Subcutaneous adipose tissue (tissue), 4 donors: ENCODE data around the gene STARD7. TPM values are rescaled to one million over a fixed set of nuclear protein-coding genes. Genes with fewer than 3 reads are reported as not detected.

ENCODE experiments used
- total RNA-seq, 4 donors: library from RNA; depleted of rRNA; stranded (reverse); fragments of >200 nt; gene quantifications; one replicate each; pipeline ENCODE4 v1.1.0, GENCODE V29; 2016
- TF ChIP-seq, protein P1 (sequence below): fragments of 450-650 bp; IDR thresholded peaks from one replicate; pipeline ENCODE4 v1.5.1; 2016; ENCODE audit warnings: low read depth, mild to moderate bottlenecking, control low read depth, antibody characterized with exemption, moderate library complexity

STARD7 gene
- total RNA-seq, 4 donors from 2014 or later = 96.7 to 184 (median 127) TPM

DNA sequence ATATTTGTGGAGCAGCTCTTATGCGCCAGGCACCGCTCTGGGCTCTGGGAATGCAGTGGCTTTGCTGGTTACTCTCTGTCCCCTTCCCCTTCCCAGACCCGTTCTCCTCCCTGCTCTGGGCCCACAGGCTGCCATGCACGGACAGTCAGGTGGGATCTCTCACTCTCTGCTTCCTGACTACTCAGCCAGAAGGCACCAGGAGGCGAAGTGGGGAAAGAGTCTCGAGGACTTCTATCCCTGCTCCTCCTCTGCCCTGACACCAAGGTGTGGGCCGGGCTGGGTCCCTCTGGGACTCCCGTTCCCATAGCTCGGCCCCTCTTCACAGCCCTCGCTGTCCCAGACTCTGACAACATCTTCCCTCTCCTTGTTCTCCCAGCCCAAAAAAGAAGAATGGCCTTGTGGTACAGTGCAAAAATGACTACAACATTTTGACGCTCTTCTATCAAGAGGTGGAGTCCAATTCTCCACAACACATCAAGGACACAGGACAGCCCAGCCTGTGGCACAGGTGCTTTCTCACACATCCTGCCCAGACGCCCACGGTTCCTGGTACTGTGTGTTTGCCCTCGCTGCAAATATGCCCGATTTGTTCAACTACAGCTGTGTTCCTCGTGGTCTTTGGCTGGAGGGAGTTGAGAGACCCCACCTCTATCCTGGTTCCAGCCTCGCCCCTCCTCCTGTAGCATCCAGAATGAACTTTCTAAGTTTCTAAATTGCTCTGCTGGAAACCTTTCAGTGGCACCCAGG lies 49.4 kb downstream of the STARD7 start:
- TF ChIP-seq, protein P1, sequence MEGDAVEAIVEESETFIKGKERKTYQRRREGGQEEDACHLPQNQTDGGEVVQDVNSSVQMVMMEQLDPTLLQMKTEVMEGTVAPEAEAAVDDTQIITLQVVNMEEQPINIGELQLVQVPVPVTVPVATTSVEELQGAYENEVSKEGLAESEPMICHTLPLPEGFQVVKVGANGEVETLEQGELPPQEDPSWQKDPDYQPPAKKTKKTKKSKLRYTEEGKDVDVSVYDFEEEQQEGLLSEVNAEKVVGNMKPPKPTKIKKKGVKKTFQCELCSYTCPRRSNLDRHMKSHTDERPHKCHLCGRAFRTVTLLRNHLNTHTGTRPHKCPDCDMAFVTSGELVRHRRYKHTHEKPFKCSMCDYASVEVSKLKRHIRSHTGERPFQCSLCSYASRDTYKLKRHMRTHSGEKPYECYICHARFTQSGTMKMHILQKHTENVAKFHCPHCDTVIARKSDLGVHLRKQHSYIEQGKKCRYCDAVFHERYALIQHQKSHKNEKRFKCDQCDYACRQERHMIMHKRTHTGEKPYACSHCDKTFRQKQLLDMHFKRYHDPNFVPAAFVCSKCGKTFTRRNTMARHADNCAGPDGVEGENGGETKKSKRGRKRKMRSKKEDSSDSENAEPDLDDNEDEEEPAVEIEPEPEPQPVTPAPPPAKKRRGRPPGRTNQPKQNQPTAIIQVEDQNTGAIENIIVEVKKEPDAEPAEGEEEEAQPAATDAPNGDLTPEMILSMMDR = no peak

DNA sequence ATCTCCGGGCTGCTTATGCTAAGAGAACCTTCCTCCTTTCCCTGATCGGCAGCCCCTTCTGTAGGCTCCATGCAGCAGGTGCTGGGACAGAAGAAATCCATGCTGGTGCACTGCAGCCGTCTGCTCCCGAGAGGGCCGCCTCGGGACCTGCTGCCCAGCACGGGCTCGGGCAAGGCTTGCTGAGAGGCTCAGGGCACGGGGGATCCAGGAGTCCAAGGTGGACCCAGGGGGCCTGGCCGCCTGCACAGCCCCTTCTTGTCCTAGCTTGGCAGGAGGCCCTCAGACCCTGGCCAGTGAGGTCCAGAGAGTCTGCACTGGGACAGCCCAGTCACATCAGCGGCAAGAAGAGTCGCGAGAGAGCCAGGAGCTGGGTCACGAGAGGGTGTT lies 50.1 kb downstream of the STARD7 start:
- TF ChIP-seq, protein P1 = no peak

DNA sequence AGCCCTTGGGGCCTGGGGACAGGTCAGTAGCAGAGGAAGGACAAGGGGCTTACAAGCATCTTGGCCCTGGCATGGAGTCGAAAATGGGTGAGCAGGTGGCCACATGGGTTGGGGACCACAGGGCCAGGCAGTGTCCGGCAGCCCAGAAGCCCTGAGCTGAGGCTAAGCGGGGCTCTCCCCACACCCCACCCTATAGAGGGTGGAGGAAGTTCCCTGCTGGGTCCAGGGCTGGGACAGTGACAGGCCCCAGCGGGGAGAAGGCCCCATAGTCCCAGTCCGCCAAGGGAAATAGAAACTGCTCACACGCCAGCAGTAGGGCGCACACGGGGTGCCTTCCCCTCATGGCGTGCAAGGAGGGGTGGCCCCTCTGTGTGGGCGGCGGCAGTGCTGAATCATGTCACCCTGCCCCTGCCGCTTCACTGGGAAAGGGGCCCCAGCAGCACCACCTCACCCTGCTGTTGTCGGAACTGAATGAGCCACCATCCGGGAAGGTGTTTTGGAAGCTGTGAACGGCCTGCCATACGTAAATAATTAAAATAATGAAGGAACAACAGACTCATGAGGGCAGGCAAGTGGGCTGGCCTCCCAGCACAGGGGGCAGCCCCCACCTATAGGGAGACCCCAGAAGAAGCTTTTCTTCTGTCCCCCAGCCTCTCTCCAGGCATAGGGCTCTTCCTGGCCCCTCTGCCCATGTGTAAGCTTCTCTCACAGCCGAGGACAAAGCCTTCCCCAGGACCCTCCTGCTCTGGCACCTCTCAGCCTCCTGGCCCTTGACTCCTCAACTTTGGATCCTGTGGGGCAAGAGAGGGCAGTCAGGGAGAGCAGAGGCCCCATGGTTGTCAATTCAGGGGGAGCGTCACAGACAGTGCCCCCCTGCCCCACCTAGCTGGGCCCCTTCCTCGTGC lies 50.7 kb downstream of the STARD7 start:
- TF ChIP-seq, protein P1 = no peak

DNA sequence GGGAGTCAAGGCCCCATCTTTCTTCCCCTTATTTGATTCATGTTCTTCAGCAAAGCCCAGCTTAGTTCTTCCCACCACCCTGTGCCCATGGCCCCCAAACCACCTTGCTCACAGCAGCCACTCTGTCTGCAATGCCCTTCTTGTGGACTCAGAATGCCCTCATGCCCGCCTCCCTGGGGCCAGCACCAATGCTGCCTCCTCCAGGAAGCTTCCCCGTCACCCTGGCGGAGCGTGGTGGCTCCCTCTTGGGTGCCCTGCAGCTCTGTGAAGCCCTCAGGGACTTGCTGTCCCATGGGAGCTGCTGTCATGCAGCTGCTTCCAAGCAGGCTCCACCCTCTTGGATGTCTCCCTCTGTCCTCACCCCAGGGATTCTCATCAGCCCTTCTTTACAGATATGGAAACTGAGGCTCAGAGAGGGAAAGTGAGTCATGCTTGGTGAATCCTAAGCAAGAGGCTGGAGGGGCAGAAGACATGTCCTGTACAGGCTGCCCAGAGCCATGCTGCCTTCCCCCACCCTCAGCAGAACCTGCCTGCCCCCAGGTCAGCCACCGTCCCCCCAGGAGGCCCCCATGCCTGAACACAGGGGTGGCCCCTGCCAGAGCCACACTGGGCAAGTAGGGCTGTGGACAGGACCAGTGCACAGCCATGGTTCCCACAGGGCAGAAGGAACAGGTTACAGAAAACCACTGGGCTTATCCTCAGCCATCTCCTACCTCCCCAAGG lies 51.5 kb downstream of the STARD7 start:
- TF ChIP-seq, protein P1 = no peak

DNA sequence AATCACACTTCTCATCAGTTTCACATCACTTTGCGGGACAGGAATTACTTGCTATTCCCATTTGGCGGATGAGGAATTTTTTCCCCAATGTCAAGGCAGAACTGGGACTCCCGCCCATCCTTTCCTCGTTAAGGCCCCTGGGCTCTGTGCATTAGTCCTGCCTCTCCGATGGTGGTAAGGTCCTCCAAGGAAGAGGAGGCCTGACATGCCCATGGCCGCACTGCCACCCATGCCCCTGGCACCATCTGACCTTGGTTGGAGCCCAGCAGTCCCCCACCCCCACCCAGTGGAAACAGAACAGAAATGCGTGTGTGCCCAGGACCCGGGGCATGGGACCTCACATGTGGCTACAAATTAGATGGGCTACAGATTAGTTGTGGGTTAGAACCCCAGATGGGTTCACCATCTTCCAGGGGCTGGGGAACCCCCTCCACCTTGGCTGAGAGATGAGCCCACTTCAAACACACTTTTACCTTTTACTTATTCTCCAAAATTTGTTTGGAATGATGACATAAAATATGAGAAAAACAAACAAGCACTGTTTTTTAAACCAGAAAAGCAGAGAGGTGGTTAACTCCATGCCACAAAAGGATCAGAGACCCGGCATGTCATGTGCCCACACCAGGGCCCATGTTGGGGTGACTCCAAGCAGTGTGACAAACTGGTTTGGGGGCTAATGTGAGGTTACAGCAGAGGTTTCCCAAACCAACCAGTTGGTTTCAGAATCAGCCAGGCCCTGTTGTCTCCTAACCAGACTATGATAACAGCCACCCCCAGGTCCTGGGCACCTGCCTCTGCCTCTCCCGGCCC lies 52.4 kb downstream of the STARD7 start:
- TF ChIP-seq, protein P1 = no peak

DNA sequence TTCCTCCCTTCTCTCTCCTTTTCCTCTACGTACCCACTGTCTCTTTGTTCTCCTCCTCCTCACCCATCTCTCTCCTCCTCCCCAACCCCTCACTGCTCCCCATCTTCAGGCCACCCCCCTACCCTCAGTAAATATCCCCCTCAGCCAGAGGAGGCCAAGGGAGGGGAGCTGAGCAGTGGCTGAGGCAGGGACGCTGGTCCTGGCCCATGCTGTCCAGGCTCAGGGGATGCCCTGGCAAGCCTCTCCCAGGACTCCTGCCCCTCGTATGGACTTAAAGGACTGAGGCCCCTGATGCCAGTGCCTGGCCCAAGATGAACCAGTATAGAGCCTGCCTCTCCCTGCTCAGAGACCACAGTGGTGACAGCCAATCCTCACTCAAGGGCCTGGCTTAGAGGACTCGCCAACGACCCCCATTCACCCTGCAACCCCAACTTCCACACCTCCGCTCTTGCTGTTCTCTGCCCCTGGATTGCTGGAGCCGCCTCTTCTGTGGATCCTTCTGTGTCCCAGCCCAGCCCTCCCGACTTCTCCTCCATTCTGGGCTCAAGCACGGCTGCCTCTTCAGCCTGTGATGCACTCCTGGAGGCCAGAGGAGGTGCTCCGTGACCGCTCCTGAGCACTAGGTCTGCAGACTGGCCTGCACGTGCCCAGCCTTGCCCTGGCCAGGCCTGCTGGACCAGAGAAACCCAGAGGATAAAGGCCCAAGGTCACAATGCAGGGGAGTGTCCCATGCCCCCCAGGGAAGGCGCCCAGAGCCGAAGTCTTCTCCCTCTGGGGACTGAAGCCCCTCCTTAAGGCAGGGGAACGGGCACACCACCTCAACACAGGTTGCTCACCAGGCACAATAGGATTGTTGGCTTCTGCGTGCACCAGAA lies 53.9 kb downstream of the STARD7 start:
- TF ChIP-seq, protein P1 = no peak
